HG03066 (cell line): Measurements from ENCODE around the gene KRTAP19-5.
"Not testable (repeated sequence)": the region's sequence is repeated elsewhere in the genome, so short reads cannot be mapped to it uniquely, and the experiment has no call there.

Experiments
- ATAC-seq: cut with Tn5 transposase; IDR thresholded peaks from one replicate; pipeline ENCODE4 v1.9.1; 2021; ENCODE audit warnings: low read depth; ENCODE audit not compliant: unreplicated experiment

The KRTAP19-5 gene

GRCh38 chr21:30502041-30502440 lies at the start of gene KRTAP19-5:
KRTAP19-5 (minus strand) TSS chr21:30502141; CDS start chr21:30502090, 51 bp downstream.
- no peak for ATAC-seq

GRCh38 chr21:30541764-30542163 lies 39.8 kb upstream of the KRTAP19-5 start, which contains the start of gene KRTAP19-6:
KRTAP19-6 (minus strand) TSS chr21:30541864; CDS start chr21:30541833, 31 bp downstream.
- no peak for ATAC-seq

GRCh38 chr21:30518876-30519275 lies 16.9 kb upstream of the KRTAP19-5 start:
- ATAC-seq: no peak

- no peak for ATAC-seq
Measured at GRCh38 chr21:30515681-30516080, 13.7 kb upstream of the KRTAP19-5 start.

GRCh38 chr21:30505621-30506205 lies 3.8 kb upstream of the KRTAP19-5 start:
- not testable (repeated sequence) for ATAC-seq

GRCh38 chr21:30497065-30497464 lies 4.9 kb downstream of the KRTAP19-5 start, which contains the start of gene KRTAP19-4:
KRTAP19-4 (minus strand) TSS chr21:30497165; CDS start chr21:30497110, 55 bp downstream.
- no peak for ATAC-seq

- ATAC-seq: no peak
Measured at GRCh38 chr21:30491963-30492428, 9.9 kb downstream of the KRTAP19-5 start, which contains the start of gene KRTAP19-3. KRTAP19-3 (minus strand) TSS chr21:30492013; CDS start chr21:30491957, 56 bp downstream.

GRCh38 chr21:30487336-30487735 lies 14.6 kb downstream of the KRTAP19-5 start, which contains the start of gene KRTAP19-2:
KRTAP19-2 (minus strand) TSS chr21:30487436; CDS start chr21:30487348, 88 bp downstream.
- no peak for ATAC-seq

- ATAC-seq: no peak
Measured at GRCh38 chr21:30486180-30486579, 15.8 kb downstream of the KRTAP19-5 start.

- ATAC-seq: no peak
Measured at GRCh38 chr21:30482130-30482529, 19.8 kb downstream of the KRTAP19-5 start.

- no peak for ATAC-seq
Measured at GRCh38 chr21:30480145-30480544, 21.8 kb downstream of the KRTAP19-5 start, which contains the start of gene KRTAP19-1. KRTAP19-1 (minus strand) TSS chr21:30480367; CDS start chr21:30480317, 50 bp downstream.

GRCh38 chr21:30479259-30479658 lies 22.7 kb downstream of the KRTAP19-5 start:
- ATAC-seq: no peak

- ATAC-seq: no peak
Measured at GRCh38 chr21:30478004-30478403, 23.9 kb downstream of the KRTAP19-5 start.

- no peak for ATAC-seq
Measured at GRCh38 chr21:30468900-30469714, 32.8 kb downstream of the KRTAP19-5 start.

GRCh38 chr21:30463713-30464112 lies 38.2 kb downstream of the KRTAP19-5 start:
- ATAC-seq: no peak
